Measurements from ENCODE around the gene HMCES. TPM values are rescaled to one million over a fixed set of nuclear protein-coding genes. Genes with fewer than 3 reads are reported as not detected.
"Not testable (repeated sequence)": the region's sequence is repeated elsewhere in the genome, so short reads cannot be mapped to it uniquely, and the experiment has no call there.

The HMCES gene
- total RNA-seq, 3 donors from 2014 or later = 62.3 to 74.9 (median 68.6) TPM

- not testable (repeated sequence) for H3K9me3 Mint-ChIP-seq; H3K4me3 Mint-ChIP-seq; H3K27me3 Mint-ChIP-seq (ENCODE audit: low read depth); DNase-seq; ATAC-seq; H3K36me3 Mint-ChIP-seq (ENCODE audit: insufficient read depth); H3K4me1 Mint-ChIP-seq (ENCODE audit: low read depth)
Observed at GRCh38 chr3:129349169-129349568, 70.5 kb downstream of the HMCES start.

DNA sequence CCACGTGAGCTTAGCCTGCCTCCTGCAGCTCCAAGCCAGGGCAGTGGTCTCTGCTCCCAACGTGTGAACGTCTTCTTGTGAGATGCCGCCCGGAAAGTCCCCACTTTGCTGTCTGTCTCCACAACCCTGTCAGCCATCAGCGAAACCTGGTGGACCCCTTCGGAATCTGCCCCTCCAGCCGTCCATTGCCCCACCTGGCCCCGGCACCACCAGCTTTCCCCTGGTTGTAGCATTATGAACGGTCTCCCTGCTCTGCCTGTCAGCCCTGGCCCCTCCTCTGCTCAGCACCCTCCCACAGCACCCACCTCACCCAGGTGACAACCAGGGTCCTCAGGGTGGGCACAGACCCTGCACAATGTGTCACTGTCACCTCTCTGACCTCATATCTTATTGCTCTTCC is 71.1 kb downstream of the HMCES start:
- no peak for ATAC-seq
- no peaks in the 10 kb centered on the region for H3K36me3 Mint-ChIP-seq (ENCODE audit: insufficient read depth)

DNA sequence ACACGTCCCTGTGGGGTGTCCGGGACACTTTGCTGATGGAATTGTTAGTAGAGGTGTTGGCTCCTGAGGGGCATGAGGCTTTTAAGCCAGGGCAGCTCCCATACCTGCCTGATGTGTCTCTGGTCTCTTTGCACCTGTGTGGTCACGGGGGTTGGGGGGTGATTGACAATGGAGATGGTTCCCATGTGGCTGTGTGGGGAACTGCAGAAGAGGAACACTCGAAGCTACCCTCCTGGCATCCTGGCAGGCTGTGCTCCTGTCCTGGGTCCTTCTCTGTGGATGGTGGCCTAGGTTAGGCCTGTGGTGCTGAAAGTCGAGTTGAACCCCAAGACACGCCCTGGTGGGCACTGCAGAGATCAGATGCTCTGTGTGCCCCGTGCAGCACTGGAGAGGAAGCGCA is 73.4 kb downstream of the HMCES start:
- Mint-ChIP-seq H3K4me1 (ENCODE audit: low read depth) (no peaks in the 10 kb centered on the region), H3K36me3 (ENCODE audit: insufficient read depth) (no peaks in the 10 kb centered on the region), H3K4me3 (no peak overlapping the region), H3K9me3 (no peaks in the 10 kb centered on the region), H3K27me3 (ENCODE audit: low read depth) (no peaks in the 10 kb centered on the region)
- DNase-seq = no peak
- peak in 1 of 2 donors; percentile 43 for ATAC-seq

More for the DNA sequence above, 71.1 kb downstream of the HMCES start:
- H3K4me3 Mint-ChIP-seq = no peak overlapping the region
- peaks cover 7% of the 10 kb centered on the region for H3K27me3 Mint-ChIP-seq (ENCODE audit: low read depth)
- no peaks in the 10 kb centered on the region for H3K9me3 Mint-ChIP-seq
- H3K4me1 Mint-ChIP-seq (ENCODE audit: low read depth) = no peaks in the 10 kb centered on the region
- DNase-seq = no peak

DNA sequence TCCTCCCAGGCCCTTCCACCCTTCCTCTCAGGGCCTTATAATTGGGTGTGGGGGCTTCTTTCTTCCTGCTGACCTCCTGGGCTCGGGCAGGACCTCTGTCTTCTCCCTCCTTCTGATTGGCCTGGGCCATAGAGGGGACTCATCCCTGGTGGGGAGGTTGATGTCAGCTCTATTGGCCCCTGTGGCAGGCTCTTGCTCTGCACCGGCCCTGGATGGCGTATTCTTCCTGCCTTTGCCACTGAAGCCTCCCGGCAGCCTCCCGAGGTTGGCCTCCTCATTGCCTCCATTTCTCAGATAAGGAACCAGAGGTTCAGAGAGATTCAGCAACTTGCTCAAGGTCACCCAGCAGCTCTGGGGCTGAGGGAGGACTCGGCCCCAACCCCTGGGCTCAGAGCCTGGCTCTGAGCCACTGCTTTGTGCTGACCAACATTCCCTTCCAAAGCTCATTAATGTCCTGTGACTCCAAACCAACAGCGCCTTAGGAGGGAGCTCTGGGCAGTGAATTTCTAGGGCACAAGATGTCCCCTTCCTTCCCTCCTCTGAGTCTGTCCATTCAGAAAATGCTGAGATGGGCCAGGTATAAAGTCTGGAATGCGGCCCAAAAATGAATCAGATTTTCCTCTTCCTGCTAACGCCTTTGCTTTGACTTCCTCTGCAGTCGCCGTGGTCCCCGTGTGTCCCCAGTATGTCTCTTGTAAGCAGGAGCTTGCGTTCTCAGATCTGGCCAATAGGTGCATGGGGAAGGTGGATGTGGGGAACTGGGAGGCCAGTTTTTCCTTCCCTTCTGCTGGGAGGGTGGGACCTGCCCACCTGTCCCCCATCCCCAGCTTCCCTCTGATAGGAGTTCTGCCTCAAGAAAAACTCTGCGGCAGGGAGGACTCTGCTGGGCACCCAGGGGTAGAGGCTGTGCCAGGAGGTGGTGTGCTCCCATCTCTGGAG is 74.2 kb downstream of the HMCES start:
- no peaks in the 10 kb centered on the region for H3K4me1 Mint-ChIP-seq (ENCODE audit: low read depth)

GRCh38 chr3:129353589-129353941 is 74.9 kb downstream of the HMCES start:
- DNase-seq (no peak), ATAC-seq (no peak)
- H3K27me3 Mint-ChIP-seq (ENCODE audit: low read depth) = peaks cover 6% of the 10 kb centered on the region
- no peak overlapping the region for H3K4me3 Mint-ChIP-seq
- no peaks in the 10 kb centered on the region for H3K36me3 Mint-ChIP-seq (ENCODE audit: insufficient read depth)
- H3K9me3 Mint-ChIP-seq = no peaks in the 10 kb centered on the region
- no peaks in the 10 kb centered on the region for H3K4me1 Mint-ChIP-seq (ENCODE audit: low read depth)

More for the DNA sequence above, 74.2 kb downstream of the HMCES start:
- no peak for ATAC-seq
- Mint-ChIP-seq H3K27me3 (ENCODE audit: low read depth) (peaks cover 6% of the 10 kb centered on the region), H3K4me3 (no peak overlapping the region), H3K9me3 (no peaks in the 10 kb centered on the region), H3K36me3 (ENCODE audit: insufficient read depth) (no peaks in the 10 kb centered on the region)
- no peak for DNase-seq

Other genes starting within 250 kb of the HMCES start
- not detected for gene GP9, start 218.1 kb upstream of the HMCES start, total RNA-seq
- 10 to 100 TPM; 24.4 to 30.6 (median 25.0) TPM for gene RAB43, start 157.1 kb upstream of the HMCES start, total RNA-seq
- 100 to 1,000 TPM in 1 of 3 donors, 10 to 100 TPM in 2; 93.1 to 101 (median 93.9) TPM for gene ISY1, start 117.8 kb upstream of the HMCES start, total RNA-seq
- gene CNBP, start 95.0 kb upstream of the HMCES start, total RNA-seq = 100 to 1,000 TPM; 606 to 623 (median 610) TPM
- 100 to 1,000 TPM; 144 to 163 (median 151) TPM for gene COPG1, start 29.3 kb upstream of the HMCES start, total RNA-seq
- gene EFCAB12, start 149.8 kb downstream of the HMCES start, total RNA-seq = under 1 TPM; 0.21 to 0.65 (median 0.33) TPM
- gene MBD4, start 161.1 kb downstream of the HMCES start, total RNA-seq = 10 to 100 TPM; 40.4 to 47.0 (median 45.3) TPM
- 1 to 10 TPM; 8.7 to 9.7 (median 8.9) TPM for gene IFT122, start 161.4 kb downstream of the HMCES start, total RNA-seq
- gene RHO, start 249.8 kb downstream of the HMCES start, total RNA-seq = not detected